Muscle layer of duodenum (tissue), 2 donors: ENCODE results near the gene MAGI2.

Experiments used
- H3K27ac ChIP-seq: one replicate; pipeline ENCODE4 v1.7.0; 2013; ENCODE audit warnings: mild to moderate bottlenecking, low read length
- H3K27me3 ChIP-seq: one replicate; pipeline ENCODE4 v1.7.0; 2013; ENCODE audit warnings: low read depth, mild to moderate bottlenecking, control low read depth, low read length
- H3K36me3 ChIP-seq, 2 donors: one replicate each; pipeline ENCODE4 v1.7.0; 2013; ENCODE audit warnings: low read length in 2 of 2, control low read depth in 1 of 2, mild to moderate bottlenecking in 1 of 2; ENCODE audit not compliant: insufficient read depth in 2 of 2, control insufficient read depth in 1 of 2
- H3K4me1 ChIP-seq, 2 donors: one replicate each; pipeline ENCODE4 v1.7.0; 2013; ENCODE audit warnings: low read length in 2 of 2, mild to moderate bottlenecking in 2 of 2, control low read depth in 1 of 2, moderate library complexity in 1 of 2; ENCODE audit not compliant: insufficient read depth in 2 of 2, control insufficient read depth in 1 of 2
- H3K4me3 ChIP-seq, 2 donors: one replicate each; pipeline ENCODE4 v1.7.0; 2013; ENCODE audit warnings: low read length in 2 of 2, low read depth in 1 of 2, mild to moderate bottlenecking in 1 of 2
- H3K9me3 ChIP-seq, 2 donors: one replicate each; pipeline ENCODE4 v1.7.0; 2013; ENCODE audit warnings: low read length in 2 of 2, control low read depth in 1 of 2, mild to moderate bottlenecking in 1 of 2; ENCODE audit not compliant: control insufficient read depth in 1 of 2
- donor health status: healthy.

The MAGI2 gene

DNA sequence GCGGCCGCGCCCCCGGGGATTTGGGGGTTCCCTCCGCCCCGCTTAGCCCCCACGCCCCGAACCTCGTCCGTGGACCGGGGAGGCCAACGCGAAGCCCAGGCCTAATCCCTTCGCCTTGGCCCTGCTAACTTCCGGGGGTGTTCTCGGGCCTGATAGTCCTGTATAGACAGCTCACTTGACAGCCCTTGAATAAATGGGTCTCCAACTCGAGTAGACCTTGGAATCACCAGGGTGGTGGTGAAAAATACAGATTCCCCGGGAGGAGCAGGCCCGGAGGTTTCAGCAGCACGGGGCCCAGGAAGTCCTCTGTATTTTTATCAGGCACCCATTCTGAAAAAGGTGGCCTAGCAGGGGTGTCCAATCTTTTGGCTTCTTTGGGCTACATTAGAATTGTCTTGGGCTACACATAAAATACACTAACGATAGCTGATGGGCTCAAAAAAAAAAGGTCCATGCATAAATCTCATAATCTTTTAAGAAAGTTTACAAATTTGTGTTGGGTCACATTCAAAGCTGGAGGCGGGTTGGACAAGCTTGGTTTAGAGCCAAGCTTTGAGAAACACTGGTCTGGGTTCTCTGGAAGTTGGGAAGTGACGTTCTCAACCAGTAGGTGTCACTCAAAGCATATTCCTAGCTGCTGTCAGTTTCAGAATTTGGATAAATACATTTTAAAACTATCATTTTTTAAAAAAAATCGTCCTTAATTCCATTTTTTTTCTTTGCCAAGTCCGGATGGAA is 1433.2 kb downstream of the MAGI2 start:
- Histone ChIP-seq H3K27ac (peak overlapping the region; percentile 84), H3K9me3 (no peaks in the 10 kb centered on the region), H3K4me1 (peaks cover 6 to 11% of the 10 kb centered on the region in 2 donors), H3K27me3 (no peaks in the 10 kb centered on the region), H3K4me3 (peak overlapping the region; percentile 26 to 66), H3K36me3 (no peaks in the 10 kb centered on the region)

DNA sequence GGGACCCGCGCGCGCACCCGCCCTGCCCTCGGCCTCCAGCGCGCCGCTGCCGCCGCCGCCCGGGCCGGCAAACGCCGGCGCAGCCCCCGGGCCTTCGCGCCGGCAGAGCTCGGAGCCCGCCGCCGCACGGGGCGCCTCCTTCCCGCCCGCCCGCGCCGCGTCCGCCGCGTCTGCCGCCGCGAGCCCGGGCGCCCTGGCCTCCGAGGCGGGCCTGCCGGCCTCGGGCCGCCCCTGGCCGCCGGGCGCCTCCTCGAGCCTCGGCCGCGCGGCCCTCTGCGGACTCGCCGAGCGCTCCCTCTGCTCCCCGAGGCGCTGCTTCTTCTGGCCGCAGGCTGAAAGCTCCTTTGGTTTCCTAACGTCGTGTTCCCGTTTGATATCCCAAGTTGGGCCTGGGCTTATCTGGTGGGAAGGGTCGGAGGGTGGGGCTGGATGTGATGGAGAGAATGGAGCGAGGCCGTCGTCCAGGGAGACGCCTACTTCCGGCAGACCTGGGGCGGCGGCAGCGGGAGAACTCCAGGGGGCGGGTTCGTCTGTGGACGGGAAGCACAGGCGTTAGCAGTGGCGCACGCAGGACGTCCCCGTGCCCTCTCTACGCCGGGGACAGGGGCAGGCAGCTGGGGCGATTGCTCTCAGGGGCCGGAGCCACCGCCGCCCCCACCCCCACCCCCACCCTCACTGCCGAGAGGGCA is 1433.9 kb downstream of the MAGI2 start:
- H3K27ac ChIP-seq, result peak overlapping the region; percentile 84
- H3K4me3 ChIP-seq, result peak overlapping the region; percentile 49 to 66
- H3K27me3 ChIP-seq, result no peaks in the 10 kb centered on the region

DNA sequence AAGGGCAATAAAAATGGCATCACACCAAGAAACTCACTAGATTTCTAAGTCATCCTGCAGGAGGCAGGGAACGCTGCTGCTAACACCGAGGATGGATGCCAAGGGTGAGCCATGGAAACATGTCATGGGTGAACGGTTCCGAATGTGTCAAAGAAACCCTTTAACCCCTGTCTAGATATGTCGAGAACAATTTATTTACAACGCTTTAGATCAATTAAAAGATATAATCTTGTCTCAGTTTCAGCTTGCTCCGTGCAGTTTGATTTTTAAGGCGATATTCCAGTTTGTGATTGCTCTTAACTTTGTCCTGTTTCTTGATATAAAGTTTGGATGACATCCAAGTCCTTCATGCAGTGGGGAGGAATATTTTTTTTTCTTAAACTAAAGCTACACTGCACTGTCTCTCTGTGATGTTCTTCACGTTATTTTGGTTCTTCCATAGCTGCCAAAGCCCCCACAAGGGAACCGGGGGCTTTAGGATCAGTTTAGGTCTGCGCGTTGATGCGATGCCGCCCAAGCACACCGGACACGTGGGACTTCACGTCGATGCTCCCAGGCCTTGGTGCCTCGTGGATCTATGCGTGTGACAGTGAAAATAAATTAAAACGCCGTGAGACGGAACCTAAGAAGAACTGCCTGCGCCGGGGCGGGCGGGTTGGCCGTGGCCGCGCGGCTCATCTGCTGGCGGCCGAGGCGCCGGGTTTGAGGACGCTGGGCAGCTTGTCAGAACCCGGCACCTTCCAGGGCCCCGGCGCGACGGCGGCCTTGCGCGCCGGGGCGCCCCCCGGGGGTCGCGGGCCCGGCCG is 1434.6 kb downstream of the MAGI2 start:
- peak overlapping the region; percentile 83 for H3K27ac ChIP-seq
- peaks cover 6 to 11% of the 10 kb centered on the region in 2 donors for H3K4me1 ChIP-seq
- peak overlapping the region; percentile 57 to 70 for H3K4me3 ChIP-seq
- no peaks in the 10 kb centered on the region for H3K27me3 ChIP-seq
- H3K36me3 ChIP-seq, result no peaks in the 10 kb centered on the region
- no peaks in the 10 kb centered on the region for H3K9me3 ChIP-seq

More for the DNA sequence above, 1433.9 kb downstream of the MAGI2 start:
- Histone ChIP-seq H3K36me3 (no peaks in the 10 kb centered on the region), H3K9me3 (no peaks in the 10 kb centered on the region), H3K4me1 (peaks cover 6 to 11% of the 10 kb centered on the region in 2 donors)

DNA sequence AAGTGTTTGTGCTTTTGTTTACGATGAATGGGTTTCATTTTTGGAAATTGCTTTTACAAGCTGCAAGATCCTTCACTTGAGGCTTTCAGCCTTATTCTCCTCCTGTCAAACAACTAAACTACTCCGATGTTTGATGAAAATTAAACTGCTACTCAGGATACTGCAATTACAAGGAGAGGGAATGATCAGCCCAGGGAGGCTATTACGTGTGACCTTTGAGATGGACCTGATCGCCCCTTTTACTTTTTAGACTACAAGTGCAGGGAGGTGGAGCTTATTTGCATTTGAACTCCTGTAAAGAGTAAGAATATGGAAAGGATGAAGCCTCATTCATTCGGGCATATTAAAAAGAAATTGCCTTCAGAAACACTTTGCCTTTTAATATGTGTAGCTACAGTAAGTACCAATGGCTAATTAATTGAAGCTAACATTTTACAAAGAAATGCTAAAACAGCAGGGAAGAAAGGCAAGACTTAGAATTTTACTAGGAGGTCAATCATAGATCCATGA is 1435.8 kb downstream of the MAGI2 start:
- Histone ChIP-seq H3K4me3 (peak overlapping the region; percentile 6 to 32), H3K27ac (peak overlapping the region; percentile 7)

DNA sequence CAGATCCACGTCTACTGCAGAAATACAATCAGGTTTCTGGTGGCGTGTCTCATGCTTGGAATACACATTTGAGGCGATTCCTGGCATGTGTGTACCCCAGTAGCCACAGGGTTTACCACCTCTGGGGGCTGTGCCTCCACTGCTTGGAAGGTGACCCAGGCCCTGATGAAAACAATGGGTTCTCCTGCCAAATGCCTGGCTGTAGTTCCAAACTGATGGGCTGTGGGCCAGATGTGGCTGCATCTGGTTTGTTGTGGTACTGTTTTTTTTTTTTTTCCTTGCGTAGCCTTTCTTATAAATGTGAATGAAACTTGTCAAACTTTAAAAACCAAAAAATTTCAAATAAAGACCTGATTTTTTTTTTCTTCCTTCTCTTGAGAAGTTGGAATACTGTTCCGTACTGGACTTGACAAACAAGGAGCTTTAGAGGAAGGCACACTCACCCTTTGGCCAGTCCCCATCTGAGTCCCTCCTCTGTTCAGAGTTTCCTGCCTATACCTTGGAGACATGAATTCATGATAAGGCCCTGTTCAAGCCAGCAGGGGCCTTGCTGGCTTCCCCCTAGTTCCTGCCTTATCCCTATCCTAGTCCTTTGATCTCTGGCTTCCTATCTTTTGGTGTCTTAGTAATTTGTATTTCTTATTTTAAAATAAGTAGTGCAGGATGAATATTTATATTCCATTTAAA is 1437.8 kb downstream of the MAGI2 start:
- Histone ChIP-seq H3K27ac (no peak overlapping the region), H3K9me3 (no peaks in the 10 kb centered on the region), H3K36me3 (no peaks in the 10 kb centered on the region), H3K4me3 (no peak overlapping the region), H3K27me3 (no peaks in the 10 kb centered on the region), H3K4me1 (peaks cover 6 to 8% of the 10 kb centered on the region in 2 donors)

More for the DNA sequence above, 1435.8 kb downstream of the MAGI2 start:
- no peaks in the 10 kb centered on the region for H3K27me3 ChIP-seq
- peaks cover 6 to 11% of the 10 kb centered on the region in 2 donors for H3K4me1 ChIP-seq
- H3K9me3 ChIP-seq, result no peaks in the 10 kb centered on the region
- H3K36me3 ChIP-seq, result no peaks in the 10 kb centered on the region

DNA sequence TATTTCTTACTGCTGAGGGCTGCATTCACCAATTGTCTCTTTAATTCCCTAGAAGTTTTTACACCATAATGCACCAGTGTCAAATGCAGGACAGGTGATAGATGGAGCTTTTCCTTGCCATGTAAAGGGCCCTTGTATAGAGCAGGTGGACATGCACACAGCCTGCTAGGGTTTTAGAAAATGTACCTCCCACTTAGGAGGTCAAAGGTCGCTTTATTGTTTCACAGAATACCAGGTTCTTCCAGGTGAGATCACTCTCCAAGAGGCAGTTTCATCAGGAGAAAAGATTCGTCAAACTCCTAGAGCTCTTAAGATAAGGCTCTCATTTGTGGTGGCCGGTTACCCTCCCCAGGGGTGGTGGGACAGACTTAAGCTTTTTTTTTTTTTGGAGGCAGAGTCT is 1439.1 kb downstream of the MAGI2 start:
- H3K27me3 ChIP-seq, result no peaks in the 10 kb centered on the region
- peaks cover 6% of the 10 kb centered on the region in 2 donors for H3K4me1 ChIP-seq
- H3K27ac ChIP-seq, result no peak overlapping the region
- H3K36me3 ChIP-seq, result no peaks in the 10 kb centered on the region
- H3K4me3 ChIP-seq, result no peak overlapping the region
- no peaks in the 10 kb centered on the region for H3K9me3 ChIP-seq

DNA sequence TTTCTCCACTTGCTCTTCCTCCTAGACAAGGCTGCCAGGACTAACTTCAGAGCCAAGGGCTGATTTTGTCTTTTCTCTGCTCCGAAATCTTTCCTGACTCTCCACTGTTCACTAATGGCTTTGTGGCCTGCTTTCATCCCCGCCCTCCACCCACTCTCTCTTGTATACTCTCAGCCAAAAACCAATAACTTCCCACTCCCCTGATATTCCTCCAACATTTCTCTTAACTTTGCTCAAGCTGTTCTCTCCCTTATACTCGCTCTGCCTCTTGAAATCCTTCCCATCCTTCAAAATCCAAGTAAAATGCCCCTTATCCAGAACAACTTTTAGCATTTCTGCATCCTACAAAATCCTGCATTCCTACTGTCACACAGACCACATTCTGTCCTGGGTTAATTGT is 1440.1 kb downstream of the MAGI2 start:
- Histone ChIP-seq H3K4me3 (no peak overlapping the region), H3K27ac (no peak overlapping the region), H3K27me3 (no peaks in the 10 kb centered on the region), H3K9me3 (no peaks in the 10 kb centered on the region), H3K36me3 (no peaks in the 10 kb centered on the region), H3K4me1 (peaks cover under 1 to 6% of the 10 kb centered on the region in 2 donors)

DNA sequence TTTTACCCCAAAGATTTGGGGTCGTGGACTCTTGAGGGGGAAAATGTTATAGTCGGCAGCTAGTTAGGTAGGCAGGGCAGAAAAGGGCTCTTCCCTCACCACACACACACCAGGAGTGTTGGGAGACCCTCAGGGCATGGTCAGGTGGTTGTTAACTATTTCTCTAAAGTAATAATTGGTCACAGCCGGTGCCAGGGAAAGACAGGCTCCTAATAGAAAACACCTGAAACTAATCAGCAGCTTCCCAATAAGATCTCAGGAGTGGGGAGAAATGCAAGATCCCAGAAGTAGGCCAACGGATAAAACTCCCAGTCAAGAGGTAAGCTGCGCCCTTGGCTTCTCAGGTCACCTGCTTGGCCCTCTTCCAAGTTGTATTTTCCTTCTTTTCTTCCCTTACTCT is 1441.8 kb downstream of the MAGI2 start:
- no peaks in the 10 kb centered on the region for H3K4me1 ChIP-seq
- H3K27me3 ChIP-seq, result no peaks in the 10 kb centered on the region
- no peak overlapping the region for H3K27ac ChIP-seq
- no peak overlapping the region for H3K4me3 ChIP-seq
- H3K36me3 ChIP-seq, result no peaks in the 10 kb centered on the region
- H3K9me3 ChIP-seq, result no peaks in the 10 kb centered on the region

DNA sequence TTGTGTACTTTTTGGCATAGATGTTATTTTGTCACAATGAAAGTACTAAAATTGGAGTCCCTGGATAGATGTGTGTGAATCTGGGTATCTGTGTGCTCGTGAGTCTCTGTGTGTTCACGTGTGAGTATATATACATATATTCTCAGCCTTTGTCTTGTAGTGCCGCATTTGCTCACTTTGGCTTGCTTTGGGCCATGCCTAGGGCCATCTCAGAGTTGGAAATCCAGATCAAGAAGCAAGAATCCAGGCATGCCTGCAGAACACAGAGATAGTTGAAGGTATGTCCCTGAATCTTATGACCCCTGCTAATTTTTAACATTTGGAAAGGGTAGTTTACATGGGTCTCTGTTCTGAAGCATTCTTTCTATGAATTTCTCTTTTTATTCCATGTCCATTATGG is 1446.2 kb downstream of the MAGI2 start:
- H3K4me1 ChIP-seq, result no peaks in the 10 kb centered on the region
- no peaks in the 10 kb centered on the region for H3K27me3 ChIP-seq
- H3K4me3 ChIP-seq, result no peak overlapping the region
- H3K9me3 ChIP-seq, result no peaks in the 10 kb centered on the region
- H3K27ac ChIP-seq, result no peak overlapping the region
- H3K36me3 ChIP-seq, result no peaks in the 10 kb centered on the region

DNA sequence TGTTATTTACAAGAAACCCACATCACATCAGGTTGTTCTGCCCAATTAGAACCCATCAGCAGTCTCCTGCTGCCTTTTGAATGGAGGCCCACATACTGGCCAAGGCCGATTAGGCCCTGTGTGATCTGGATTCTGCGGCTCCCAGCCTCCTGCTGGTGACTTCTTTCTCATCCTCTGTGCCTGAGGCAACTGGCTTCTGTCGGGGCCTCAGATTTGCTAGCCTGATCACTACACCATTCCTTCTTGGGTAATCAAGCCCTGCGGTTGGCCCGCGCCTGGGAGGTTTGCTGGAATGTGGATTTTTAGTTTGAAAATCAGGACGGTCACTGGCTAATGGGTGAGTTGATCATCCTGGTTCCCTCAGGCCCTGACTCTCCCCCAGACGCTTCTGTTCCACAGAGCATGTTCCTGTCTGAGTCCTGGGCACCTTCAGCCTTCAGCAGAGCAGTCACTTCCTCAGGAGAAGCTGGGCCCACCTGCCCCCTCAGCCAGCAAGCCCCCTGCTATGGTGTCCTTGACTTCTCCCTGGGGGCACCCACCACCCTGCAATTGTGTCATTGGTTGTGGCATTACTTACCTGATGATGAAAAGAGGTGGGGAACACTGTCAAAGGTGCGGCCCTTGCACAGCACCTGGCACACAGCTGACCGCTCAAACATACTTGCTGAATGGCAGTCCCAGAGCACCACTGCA is 1447.3 kb downstream of the MAGI2 start:
- Histone ChIP-seq H3K4me3 (no peak overlapping the region), H3K9me3 (no peaks in the 10 kb centered on the region), H3K36me3 (no peaks in the 10 kb centered on the region), H3K27me3 (no peaks in the 10 kb centered on the region), H3K4me1 (no peaks in the 10 kb centered on the region), H3K27ac (no peak overlapping the region)
